Loucy (cell line): ENCODE results near the gene AACS.

ENCODE experiments used
- EZH2phosphoT487 ChIP-seq: fragments of 200-600 bp; IDR thresholded peaks from 2 replicates; pipeline ENCODE4 v1.6.1; 2018; ENCODE audit warnings: antibody characterized with exemption, mild to moderate bottlenecking, moderate library complexity, borderline replicate concordance
- TF ChIP-seq, protein P1 (sequence below): fragments of 200-600 bp; sonication (generic); conservative IDR thresholded peaks from 2 replicates; pipeline ENCODE4 v1.5.1; 2014; ENCODE audit warnings: mild to moderate bottlenecking, antibody characterized with exemption, low read length

- TF ChIP-seq, protein P1, sequence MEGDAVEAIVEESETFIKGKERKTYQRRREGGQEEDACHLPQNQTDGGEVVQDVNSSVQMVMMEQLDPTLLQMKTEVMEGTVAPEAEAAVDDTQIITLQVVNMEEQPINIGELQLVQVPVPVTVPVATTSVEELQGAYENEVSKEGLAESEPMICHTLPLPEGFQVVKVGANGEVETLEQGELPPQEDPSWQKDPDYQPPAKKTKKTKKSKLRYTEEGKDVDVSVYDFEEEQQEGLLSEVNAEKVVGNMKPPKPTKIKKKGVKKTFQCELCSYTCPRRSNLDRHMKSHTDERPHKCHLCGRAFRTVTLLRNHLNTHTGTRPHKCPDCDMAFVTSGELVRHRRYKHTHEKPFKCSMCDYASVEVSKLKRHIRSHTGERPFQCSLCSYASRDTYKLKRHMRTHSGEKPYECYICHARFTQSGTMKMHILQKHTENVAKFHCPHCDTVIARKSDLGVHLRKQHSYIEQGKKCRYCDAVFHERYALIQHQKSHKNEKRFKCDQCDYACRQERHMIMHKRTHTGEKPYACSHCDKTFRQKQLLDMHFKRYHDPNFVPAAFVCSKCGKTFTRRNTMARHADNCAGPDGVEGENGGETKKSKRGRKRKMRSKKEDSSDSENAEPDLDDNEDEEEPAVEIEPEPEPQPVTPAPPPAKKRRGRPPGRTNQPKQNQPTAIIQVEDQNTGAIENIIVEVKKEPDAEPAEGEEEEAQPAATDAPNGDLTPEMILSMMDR, result no peak
- TF ChIP-seq EZH2phosphoT487, result no peak
Observed at GRCh38 chr12:125023065-125023464, 42.2 kb upstream of the AACS start.
